ENCODE results near the gene TNFRSF18.

The TNFRSF18 gene

DNA sequence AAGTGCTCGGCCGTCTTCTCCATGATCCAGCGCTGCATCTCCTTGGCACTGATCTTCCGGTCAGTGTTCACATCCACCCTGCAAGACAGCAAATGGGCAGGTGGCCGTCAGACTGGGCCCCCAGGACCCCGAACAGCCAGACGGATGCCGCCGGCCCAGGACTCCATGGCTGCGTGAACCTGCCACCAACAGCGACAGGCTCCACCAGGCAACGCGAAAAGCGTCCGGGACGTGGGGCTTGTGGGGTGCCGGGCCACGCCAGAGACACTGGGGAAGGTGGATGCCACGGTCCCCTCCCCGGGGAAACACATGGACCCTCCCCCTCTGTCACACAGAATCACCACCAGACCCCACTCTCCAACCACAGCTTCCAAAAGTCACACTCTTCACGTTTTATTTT lies 17.5 kb upstream of the TNFRSF18 start:
- H3K4me1 Mint-ChIP-seq = peaks cover 22% of the 10 kb centered on the region

DNA sequence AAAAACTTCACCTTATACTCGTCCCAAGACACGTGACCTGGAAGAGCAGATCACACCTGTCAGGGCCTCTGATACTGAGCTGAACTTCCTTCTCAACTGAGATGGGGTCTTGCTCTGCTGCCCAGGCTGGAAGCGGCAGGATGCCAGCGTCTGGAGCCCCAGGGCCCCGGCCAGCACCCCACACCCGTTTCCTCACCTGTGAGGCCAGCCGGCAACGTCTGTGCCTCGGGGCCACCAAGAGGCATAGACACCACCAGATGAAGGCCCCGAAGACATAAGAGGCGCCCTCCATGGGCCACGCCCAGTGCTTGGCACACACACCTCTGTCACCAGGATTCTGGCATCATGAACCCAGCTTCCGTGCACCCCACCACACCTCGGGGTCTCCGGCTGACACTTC lies 16.9 kb upstream of the TNFRSF18 start:
- H3K36me3 Mint-ChIP-seq = peaks cover 69% of the 10 kb centered on the region
- peaks cover 27% of the 10 kb centered on the region for H3K4me1 Mint-ChIP-seq
- H3K27ac Mint-ChIP-seq = peak overlapping the region; percentile 64
- no peaks in the 10 kb centered on the region for H3K9me3 Mint-ChIP-seq
- ATAC-seq = no peak
- H3K4me3 Mint-ChIP-seq = no peak overlapping the region
- no peaks in the 10 kb centered on the region for H3K27me3 Mint-ChIP-seq

More for the DNA sequence above, 17.5 kb upstream of the TNFRSF18 start:
- H3K27me3 Mint-ChIP-seq = no peaks in the 10 kb centered on the region
- H3K4me3 Mint-ChIP-seq = no peak overlapping the region
- no peak for ATAC-seq
- H3K9me3 Mint-ChIP-seq = no peaks in the 10 kb centered on the region
- peaks cover 63% of the 10 kb centered on the region for H3K36me3 Mint-ChIP-seq
- H3K27ac Mint-ChIP-seq = no peak overlapping the region

DNA sequence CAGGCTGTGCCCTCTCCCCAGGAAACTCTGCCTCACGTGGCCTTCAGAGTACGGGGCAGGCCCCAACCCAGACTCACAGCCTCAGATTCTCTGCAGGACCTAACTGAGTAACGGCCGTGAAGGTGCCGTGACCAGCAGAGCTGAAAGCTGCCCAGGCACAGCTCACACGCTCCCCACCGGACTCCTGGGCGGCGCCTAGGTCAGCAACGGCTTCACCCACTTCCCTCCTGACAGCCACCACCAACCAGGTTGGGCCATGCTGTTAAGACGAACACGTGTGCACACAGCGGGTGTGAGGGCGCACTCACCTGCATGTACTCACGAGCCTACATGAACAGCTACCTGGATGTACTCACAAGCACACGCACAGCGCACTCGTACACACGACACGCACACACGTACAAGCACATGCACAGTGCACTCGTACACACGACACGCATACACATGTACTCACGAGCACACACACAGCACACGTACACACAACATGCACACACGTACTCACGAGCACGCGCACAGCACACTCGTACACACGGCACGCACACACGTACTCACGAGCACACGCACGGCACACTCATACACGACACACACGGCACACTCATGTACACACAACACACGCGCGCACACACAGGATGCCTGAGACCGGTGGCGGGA lies 16.3 kb upstream of the TNFRSF18 start:
- H3K27ac Mint-ChIP-seq = peak overlapping the region; percentile 64
- no peak overlapping the region for H3K4me3 Mint-ChIP-seq
- H3K36me3 Mint-ChIP-seq = peaks cover 75% of the 10 kb centered on the region
- ATAC-seq = no peak
- H3K9me3 Mint-ChIP-seq = no peaks in the 10 kb centered on the region
- H3K4me1 Mint-ChIP-seq = peaks cover 34% of the 10 kb centered on the region
- H3K27me3 Mint-ChIP-seq = no peaks in the 10 kb centered on the region

DNA sequence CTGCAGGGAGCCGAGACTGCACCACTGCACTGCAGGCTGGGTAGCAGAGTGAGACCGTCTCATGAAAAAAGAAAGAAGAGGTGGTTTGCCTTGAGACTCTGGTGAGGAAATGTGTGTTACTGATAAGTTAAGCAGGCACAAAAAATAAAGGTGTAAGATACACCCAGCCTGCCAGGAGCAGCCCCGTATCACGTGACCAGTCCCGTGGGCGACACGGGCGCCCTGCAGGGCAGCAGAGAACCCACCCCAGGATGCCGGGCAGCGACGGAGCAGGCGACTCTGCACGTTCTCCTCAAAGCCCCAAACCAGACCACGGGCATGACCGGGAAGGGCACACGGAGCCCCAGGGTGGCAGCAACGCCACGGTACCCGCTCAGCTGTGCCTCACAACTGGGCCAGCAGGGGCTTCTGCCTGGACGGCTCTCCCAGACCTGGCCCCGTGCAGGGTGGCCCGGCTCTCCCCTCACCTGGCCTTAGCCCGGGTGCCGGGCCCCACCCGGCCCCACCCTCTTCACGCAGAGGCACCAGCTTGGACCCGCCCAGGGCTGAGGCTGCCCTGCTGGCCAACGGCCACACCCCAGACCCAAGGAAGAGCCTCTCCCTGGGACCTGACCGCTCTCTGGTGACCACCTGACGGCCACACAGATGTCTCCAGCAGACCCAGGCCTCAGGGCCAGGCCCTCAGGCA lies 15.6 kb upstream of the TNFRSF18 start:
- no peak overlapping the region for H3K4me3 Mint-ChIP-seq
- no peaks in the 10 kb centered on the region for H3K9me3 Mint-ChIP-seq
- peaks cover 37% of the 10 kb centered on the region for H3K4me1 Mint-ChIP-seq
- no peaks in the 10 kb centered on the region for H3K27me3 Mint-ChIP-seq
- H3K36me3 Mint-ChIP-seq = peaks cover 81% of the 10 kb centered on the region
- no peak for ATAC-seq
- H3K27ac Mint-ChIP-seq = no peak overlapping the region

DNA sequence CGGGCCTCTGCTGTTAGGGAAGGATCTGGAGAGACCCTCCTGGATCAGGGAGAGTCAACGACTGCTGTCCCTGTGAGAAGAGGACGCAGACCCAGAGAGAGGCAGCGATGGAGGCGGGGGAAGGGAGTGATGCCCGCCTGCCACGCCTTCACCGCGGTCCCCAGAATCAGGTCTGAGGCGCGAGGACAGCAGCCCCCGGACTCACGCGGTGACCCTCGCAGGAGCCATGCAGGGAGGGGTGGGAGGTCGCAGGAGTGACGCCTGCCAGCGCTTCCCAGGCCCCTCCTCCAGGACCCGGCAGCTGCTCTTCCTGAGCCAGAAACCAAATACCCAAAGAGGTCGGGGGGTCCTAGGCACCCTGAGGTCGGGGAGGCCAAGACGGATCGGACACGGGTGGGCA lies 13.8 kb upstream of the TNFRSF18 start:
- Mint-ChIP-seq H3K4me3 (no peak overlapping the region), H3K9me3 (no peaks in the 10 kb centered on the region), H3K27ac (peak overlapping the region; percentile 22), H3K36me3 (peaks cover 80% of the 10 kb centered on the region), H3K4me1 (peaks cover 43% of the 10 kb centered on the region), H3K27me3 (no peaks in the 10 kb centered on the region)
- ATAC-seq = no peak

DNA sequence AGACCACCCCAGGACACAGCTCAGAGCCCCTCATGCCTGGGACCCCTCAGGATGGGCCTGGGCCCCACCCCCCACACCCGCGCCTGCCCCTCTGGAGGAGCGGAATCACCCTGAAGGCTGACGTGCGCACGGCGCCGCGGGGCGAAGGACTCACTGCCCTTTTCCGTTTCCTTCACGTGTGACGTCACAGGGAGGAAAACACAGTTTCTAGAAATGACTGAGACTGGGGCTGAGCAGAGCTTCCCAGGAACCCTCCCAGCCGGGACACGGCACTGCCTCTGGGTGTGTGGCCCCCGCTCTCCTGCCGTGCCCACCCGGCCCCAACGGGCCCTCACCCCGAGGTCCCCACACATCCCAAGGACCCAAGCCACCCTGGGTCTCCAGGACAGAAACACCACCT lies 12.9 kb upstream of the TNFRSF18 start:
- Mint-ChIP-seq H3K27ac (peak overlapping the region; percentile 22), H3K27me3 (no peaks in the 10 kb centered on the region), H3K4me3 (no peak overlapping the region), H3K36me3 (peaks cover 74% of the 10 kb centered on the region), H3K9me3 (no peaks in the 10 kb centered on the region), H3K4me1 (peaks cover 51% of the 10 kb centered on the region)
- ATAC-seq = no peak

DNA sequence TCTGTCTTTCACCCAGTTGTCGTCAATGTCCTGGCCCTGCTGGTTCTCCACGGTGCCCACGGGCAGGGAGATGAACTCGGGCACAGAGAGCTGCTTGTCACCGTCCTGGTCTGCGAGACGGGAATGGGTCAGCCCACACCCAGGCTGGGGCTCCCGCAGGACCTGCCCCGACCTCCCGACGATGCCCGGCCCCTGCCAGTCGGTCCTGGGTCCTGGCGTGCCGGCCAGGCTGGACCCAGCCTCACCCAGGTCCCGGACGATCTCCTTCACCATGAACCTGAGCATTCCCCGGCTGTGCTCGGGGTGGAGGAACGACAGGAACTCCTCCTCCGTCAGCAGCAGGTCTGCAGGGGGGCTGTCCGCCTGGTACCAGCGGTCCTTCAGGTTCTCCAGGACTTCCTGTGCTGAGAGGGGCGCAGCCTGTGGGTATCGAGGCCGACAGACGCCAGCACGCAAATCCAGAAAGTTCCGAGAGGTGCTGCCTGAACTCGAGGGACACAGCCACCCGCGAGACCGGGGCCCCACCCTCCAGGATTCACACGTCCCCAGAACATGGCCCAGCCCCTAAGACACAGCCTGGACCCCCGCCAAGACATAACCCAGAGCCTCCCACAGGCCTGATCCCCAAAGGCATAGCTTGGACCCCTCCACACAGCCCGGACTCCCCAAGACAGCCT lies 12.3 kb upstream of the TNFRSF18 start:
- Mint-ChIP-seq H3K4me1 (peaks cover 56% of the 10 kb centered on the region), H3K27me3 (no peaks in the 10 kb centered on the region), H3K36me3 (peaks cover 67% of the 10 kb centered on the region), H3K4me3 (no peak overlapping the region), H3K9me3 (no peaks in the 10 kb centered on the region), H3K27ac (peak overlapping the region; percentile 51)
- ATAC-seq = no peak

- Mint-ChIP-seq H3K36me3 (peaks cover 59% of the 10 kb centered on the region), H3K27ac (peak overlapping the region; percentile 51), H3K4me3 (no peak overlapping the region), H3K9me3 (no peaks in the 10 kb centered on the region), H3K4me1 (peaks cover 56% of the 10 kb centered on the region), H3K27me3 (no peaks in the 10 kb centered on the region)
- peak; percentile 34 for ATAC-seq
Measured at GRCh38 chr1:1217621-1218523, 11.5 kb upstream of the TNFRSF18 start.

DNA sequence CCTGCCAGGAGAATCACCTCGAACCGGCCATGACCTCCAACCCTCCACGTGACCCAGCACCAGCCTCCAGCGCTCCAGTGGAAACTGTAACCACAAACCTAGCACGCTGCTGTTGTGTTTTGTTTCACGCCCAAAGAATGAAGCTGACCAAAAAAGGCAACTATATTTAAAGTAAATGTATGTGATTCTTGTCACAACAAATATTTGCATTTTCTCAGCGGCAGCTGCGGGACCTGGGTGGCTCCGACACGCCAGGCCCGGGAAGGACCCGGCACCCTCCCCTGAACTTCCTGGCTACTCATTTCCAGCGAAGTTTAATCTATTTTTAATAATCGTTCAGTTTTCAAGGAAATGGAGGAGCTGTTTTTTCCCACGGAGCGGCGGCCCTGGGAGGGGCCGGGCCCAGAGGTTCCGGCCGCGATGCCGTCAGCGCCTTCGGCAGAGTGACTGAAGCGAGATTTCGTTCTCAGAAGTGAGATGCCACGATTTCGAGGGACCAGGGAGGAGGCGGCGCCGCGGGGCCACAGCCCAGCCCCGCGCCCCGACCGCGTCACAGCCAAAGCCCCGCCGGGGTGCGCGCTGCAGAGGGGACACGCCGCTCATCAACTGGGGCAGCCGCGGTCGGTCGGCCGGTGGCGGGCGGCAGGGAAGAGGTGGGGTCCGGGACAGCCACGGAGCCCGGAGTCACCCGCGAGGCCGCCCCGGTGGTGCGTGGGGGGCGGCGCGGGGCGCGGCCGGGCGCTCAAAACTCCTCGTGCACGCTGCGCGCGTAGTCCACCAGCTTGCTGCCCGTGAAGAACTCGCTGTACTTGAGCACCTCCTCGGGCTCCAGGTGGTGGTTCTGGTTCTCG lies 10.6 kb upstream of the TNFRSF18 start:
- no peak overlapping the region for H3K4me3 Mint-ChIP-seq
- no peaks in the 10 kb centered on the region for H3K27me3 Mint-ChIP-seq
- no peaks in the 10 kb centered on the region for H3K9me3 Mint-ChIP-seq
- H3K27ac Mint-ChIP-seq = peak overlapping the region; percentile 83
- peaks cover 54% of the 10 kb centered on the region for H3K36me3 Mint-ChIP-seq
- ATAC-seq = no peak
- H3K4me1 Mint-ChIP-seq = peaks cover 60% of the 10 kb centered on the region

- peaks cover 50% of the 10 kb centered on the region for H3K36me3 Mint-ChIP-seq
- no peaks in the 10 kb centered on the region for H3K9me3 Mint-ChIP-seq
- peak overlapping the region; percentile 83 for H3K27ac Mint-ChIP-seq
- H3K4me3 Mint-ChIP-seq = no peak overlapping the region
- peaks cover 5% of the 10 kb centered on the region for H3K27me3 Mint-ChIP-seq
- peaks cover 65% of the 10 kb centered on the region for H3K4me1 Mint-ChIP-seq
- ATAC-seq = no peak
Measured at GRCh38 chr1:1215881-1216605, 9.7 kb upstream of the TNFRSF18 start.

GRCh38 chr1:1215080-1215676 lies 8.8 kb upstream of the TNFRSF18 start:
- Mint-ChIP-seq H3K27me3 (peaks cover 8% of the 10 kb centered on the region), H3K27ac (peak overlapping the region; percentile 72), H3K36me3 (peaks cover 45% of the 10 kb centered on the region), H3K4me3 (no peak overlapping the region), H3K4me1 (peaks cover 70% of the 10 kb centered on the region), H3K9me3 (no peaks in the 10 kb centered on the region)
- ATAC-seq = no peak

GRCh38 chr1:1213345-1214265 lies 7.2 kb upstream of the TNFRSF18 start, which contains the start of gene TNFRSF4:
TSS of gene TNFRSF4 (minus strand) at chr1:1214153. CDS start at chr1:1214127, 26 bp downstream.
- peaks cover 8% of the 10 kb centered on the region for H3K27me3 Mint-ChIP-seq
- H3K4me3 Mint-ChIP-seq = peak within 1 kb of the TSS; percentile 57
- H3K36me3 Mint-ChIP-seq = peaks cover 31% of the 10 kb centered on the region
- no peaks in the 10 kb centered on the region for H3K9me3 Mint-ChIP-seq
- peak; percentile 31 for ATAC-seq
- H3K4me1 Mint-ChIP-seq = peaks cover 69% of the 10 kb centered on the region
- H3K27ac Mint-ChIP-seq = peak within 1 kb of the TSS; percentile 72
